Stimulated activated CD4-positive, alpha-beta T cell treated with anti-CD3 and anti-CD28 coated beads, Interleukin-4, amount 100 ng/mL, for 48 hours (primary cell): Measurements from ENCODE around the gene TMEM273.
A peak's percentile ranks its signal among the peaks of the same experiment; 100 is the strongest.
"Not testable (repeated sequence)": the region's sequence is repeated elsewhere in the genome, so short reads cannot be mapped to it uniquely, and the experiment has no call there.

Source experiments
- DNase-seq, 2 donors: peaks; one replicate each; pipeline ENCODE4 v3.0.0-alpha.2; 2020; ENCODE audit warnings: low read depth in 2 of 2

TMEM273 gene

DNA sequence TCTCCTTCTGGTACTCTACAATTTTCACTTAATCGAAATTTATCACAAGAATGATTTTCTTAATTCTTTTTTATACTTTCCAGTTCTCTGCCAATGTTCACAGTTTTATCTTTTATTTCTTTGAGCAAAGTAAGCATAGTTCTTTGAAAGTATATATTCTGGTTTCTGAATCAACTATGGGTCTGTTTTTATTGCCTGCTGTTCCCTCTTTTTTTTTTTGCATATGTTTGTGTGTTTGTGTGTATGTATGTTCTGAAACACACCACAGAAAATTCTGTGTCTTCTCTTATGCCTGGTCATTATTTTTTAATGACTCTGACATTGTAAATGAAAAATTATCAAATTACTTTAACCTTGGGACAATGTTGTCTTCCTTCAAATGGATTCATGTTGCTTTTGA, 15.9 kb upstream of the TMEM273 start:
- no peak for DNase-seq

- DNase-seq = no peak
These were observed 14.1 kb upstream of the TMEM273 start for GRCh38 chr10:49202266-49202665.

DNA sequence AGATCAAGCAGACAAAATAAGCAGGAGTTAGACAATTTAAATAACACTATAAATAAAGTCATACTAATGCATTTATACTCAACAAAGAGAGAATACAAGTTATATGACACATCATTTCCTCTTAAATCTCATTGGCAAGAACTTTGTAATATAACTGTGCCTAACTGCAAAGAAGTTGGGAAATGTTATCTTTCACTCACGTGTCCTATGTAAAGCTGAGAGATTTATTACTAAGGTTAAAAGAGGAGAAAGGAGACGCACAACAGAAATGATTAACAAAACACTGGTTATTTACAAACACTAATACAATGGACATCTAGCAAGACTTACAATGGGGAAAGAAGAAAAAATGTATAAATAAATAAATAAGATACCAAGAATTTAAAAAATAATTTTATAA, 12.7 kb upstream of the TMEM273 start:
- no peak for DNase-seq

DNA sequence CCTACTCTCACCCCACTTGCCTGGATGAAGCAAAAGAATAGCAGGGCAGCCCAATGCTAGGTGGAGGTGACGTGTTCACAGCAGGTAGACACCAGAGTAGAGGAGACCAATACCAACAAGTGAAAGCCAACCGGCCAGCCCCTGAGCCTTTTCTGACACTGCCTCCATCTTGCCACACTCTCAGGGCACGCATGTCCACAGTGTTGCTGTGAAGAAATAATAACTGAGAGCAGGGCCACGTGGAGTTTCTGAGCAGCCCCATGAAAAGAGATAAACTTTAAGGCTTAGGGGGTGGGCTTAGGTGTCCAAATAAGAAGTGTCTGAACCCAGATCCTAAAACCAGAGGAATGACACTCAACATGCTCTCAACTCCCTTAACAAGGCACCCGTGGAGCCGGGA, 9.0 kb upstream of the TMEM273 start:
- no peak for DNase-seq

GRCh38 chr10:49195864-49196263, 7.7 kb upstream of the TMEM273 start:
- not testable (repeated sequence) for DNase-seq

DNA sequence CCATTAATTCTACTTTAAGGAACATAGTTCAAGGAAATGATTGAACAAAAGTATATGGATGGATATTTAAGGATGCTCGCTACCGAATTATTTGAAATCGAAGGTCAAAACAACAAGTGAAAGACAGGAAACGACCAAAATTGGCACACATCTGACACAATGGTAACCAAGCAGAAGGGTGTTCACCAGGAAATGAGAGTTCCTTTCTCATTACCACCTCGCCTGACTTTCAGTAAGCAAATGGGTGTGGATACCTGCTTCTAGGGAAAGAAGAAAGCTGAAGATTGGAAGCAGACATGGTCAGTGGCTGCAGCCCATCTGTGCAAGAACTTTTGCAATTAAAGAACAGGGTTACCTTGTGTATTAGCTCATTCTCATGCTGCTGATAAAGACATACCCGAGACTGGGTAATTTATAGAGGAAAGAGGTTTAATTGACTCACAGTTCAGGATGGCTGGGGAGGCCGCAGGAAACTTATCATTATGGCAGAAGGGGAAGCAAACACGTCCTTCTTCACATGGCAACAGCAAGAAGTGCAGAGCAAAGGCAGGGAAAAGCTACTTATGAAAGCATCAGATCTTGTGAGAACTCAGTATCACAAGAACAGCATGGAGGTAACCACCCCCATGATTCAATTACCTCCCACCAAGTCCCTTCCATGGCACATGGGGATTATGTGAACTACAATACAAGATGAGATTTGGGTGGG, 6.2 kb upstream of the TMEM273 start:
- no peak for DNase-seq

GRCh38 chr10:49191349-49191748, 3.2 kb upstream of the TMEM273 start:
- no peak for DNase-seq

DNA sequence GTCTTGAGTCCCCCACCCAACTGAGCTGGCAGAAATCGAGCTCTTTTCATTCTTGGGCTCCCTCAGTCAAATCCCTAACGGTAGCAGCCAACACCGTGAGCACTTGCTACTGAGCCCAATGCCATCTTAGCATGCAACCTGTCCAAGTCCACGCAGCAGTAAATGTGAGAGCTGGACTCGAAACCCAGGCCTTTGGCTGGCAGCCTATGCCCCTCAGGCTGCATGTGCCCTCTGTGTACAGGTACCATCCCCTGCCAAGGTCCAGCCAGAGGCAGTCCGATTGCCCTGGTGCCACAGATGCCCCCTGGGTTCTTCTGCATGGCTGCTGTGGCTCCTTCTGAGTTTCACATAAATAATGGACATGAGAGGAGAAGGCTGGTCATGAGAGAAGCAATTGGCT, 1.2 kb upstream of the TMEM273 start:
- DNase-seq = no peak

GRCh38 chr10:49187044-49187484, 1.1 kb downstream of the TMEM273 start:
- DNase-seq = no peak

- DNase-seq = no peak
These were observed 1.6 kb downstream of the TMEM273 start for GRCh38 chr10:49186613-49187012.

DNA sequence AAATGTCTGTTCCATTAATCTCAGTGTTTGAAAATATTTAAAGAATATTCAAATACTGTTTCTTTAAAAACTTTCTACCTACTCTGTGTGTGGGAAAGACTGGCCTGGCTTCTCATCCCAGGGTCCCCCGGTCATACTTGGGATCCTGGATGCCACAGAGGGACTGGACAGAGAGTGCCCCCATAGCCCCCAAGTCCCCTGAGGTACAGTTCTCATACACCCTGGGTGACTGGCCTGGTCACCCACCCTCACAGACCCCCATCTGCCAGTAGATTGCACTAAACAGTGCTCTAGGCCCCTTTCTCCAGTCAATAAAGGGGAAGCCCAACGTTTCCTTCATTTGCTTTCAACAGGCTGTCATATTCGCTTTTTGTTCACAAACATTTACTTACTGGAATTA, 3.0 kb downstream of the TMEM273 start:
- no peak for DNase-seq

DNA sequence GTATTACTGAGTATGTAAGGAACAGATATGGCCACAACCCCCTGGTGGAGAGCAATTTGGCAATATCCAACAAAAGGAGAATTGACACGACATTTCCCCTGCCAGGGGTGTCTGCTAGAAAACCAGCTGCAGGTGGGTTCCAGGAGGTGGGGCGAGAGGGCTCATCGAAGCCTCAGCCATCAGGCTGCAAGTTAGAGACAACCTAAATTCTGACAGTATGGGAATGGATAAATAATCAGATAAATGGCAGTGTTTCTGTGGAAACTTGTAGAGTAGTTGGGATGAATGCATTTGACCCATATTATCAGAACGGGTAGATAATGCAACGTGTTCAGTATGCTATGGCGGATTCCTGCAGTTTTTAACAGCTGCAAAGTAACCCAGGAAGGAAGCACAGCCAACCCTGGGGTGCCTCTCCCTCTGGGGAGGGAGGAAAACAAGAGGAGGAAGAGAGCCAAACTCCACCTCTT, 3.5 kb downstream of the TMEM273 start:
- no peak for DNase-seq

DNA sequence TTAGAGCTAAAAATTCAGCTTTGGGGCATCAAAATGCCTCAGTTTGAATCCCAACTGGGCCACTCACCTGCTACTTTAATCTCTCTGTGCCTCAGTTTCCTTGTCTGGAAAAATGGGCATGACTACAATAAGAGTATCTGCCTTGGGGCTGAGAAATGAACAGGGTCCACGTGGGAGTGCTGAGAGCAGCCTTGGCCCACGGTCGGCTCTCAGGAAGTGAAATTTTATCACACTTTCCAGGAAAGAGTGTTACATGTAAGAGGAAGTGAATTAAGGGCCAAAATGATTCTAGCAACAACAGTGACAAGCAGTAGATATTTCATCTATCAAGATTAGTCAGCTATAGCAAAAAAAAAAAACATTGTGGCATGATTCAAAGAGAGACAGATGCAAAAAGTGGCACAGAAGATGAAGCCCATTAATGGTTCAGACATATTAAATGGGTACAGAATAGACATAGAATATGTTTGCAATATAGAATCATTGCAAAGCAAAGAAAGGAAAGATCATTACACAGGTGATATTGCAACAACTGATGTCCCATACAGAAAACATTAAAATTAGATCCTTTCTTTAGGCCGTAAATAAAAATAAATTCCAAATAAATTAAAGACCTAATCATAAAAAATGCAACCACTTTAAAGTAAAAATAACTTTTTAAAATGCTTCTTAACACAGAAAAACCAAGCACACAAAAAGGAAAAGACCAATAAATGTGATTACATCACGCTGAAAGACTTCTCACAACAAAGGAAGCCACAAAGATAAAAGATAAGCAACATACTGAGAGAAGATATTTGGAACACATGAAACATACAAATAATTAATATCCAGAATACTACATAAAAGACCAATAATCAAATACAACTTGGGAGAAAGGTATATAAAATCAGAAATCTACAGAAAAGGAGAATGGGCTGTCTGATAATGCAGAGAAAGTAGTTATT, 4.3 kb downstream of the TMEM273 start:
- no peak for DNase-seq

DNA sequence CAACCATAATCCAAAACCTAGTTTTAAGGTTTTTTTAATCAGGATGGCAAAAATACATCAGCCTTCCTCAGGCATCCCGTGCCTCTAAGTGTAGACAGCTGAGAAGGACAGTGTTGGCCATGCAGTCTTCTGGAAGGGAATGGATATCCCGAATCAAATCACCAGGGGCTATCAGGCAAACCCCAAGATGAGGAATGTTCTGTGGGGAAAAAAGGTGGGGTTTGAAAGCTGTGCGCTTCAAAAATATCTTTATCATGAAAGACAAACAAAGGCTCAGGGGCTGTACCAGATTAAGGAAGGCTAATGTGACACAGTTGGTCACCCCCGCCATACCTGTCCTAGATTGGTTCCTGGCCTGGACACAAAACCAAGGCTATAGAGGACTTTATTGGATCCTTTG, 5.4 kb downstream of the TMEM273 start:
- DNase-seq = no peak

DNA sequence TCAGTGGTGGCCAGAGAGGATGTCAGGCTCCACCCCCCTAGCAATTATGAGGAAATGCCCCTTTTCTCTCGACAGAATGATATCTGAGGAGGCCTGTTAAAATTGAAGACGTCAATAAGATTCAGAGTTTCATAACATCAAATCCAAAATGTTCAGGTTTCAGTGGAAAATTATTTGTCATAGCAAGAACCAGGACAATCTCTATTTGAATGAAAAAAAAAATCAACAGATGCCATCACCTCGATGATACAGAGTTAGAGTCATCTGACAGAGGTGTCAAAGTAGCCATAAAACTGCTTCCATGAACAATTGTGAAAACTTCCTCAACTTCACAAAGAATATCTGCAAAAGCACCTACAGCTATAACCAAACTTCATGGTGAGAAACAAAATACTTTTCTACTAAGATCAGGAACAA, 7.7 kb downstream of the TMEM273 start:
- no peak for DNase-seq

DNA sequence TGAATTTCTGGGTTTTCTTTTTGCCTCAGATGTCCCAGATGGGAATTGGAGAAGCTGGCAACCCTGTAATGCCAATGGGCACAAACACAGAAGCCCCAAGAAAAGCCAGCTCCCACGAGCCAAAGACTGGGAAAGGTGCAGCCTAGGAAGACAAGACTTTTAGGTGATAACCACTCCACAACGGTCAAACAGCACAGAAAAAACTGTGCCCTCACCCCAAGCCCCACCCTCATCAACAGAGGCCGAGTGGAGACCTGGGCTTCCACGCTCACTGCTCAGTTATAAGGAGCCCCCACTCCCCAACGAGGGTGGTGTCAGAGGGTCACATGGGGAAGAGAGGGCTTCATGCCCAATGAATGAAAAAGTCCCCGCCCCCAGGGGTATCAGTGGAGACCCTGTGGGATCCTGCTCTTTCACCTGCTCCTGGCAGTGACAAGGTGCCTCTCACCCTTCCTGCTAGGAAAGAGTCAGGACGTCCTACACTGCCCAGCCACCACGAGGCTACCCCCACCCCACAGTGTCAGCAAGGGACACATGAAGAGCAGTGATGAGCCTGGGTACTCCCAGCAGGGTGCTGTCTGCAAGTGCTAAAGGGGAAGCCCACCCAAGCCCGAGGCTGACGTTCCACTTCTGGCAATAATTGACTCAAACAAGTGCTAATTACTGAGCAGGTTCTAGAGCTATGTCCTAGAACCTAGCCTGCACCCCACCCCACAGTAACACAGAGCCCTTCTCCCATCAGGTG, 8.3 kb downstream of the TMEM273 start:
- no peak for DNase-seq

- no peak for DNase-seq
These were observed 9.4 kb downstream of the TMEM273 start for GRCh38 chr10:49178489-49179471.

DNA sequence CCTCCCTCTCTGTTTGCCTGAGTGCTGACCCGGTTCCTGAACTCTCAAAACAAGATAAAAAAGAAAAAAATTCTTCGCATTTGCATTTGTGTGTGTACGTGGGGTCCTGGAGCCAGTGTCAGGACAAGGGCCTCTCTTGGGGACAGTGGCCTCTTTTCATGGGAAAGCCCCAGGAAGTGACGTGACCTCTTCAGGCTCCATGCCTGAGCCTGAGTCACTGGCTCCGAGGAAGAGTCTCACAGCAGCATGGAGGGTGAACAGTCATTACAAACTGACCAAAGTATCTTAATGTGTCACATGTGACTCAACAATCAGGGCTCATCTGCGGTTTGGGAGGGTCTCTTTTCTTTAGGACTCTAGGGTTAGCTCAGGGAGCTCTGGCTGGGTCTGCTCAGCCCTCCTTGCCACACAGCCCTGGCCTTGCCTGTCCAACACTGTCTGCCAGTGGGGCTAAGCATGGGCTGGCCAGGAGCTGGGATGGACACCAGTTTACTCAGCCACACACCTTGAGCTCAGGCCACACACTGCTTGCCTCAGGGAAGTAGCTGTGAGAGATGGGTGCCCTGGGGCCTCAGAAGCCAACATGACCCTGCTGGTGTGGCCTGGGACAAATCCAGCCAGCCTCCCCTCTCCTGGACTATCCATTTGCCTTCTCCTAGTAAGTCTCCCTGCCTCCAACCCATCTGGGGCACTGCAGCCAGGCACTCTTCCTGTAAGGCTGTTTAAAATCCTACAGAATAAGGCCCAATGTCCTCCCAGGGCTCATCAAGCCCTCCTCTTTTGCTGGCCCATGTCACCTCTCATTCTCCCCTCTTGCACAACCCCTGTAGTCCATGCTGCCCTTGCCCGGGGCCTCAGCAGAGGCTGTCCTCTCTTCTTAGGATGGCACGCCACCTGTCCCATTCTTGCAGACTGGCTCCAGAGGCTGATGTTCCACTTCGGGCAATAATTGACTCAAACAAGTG, 10.5 kb downstream of the TMEM273 start:
- peak; percentile 39 to 70 for DNase-seq
